Coronary artery (tissue), 2 donors: ENCODE results near the gene TMEM237.
A peak's percentile ranks its signal among the peaks of the same experiment; 100 is the strongest.

Experiments
- DNase-seq: peaks from one replicate; pipeline ENCODE4 v3.0.0-alpha.2; 2017; ENCODE audit warnings: low spot score
- H3K27ac ChIP-seq, 2 donors: fragments of 200-600 bp; sonication (generic); one replicate each; pipeline ENCODE4 v1.5.1; 2016 to 2019
- H3K4me3 ChIP-seq: fragments of 200-600 bp; sonication (generic); 2 replicates; pipeline ENCODE4 v1.5.1; 2016; ENCODE audit warnings: mild to moderate bottlenecking, moderate library complexity
- CTCF ChIP-seq: fragments of 200-600 bp; sonication (generic); IDR thresholded peaks from one replicate; pipeline ENCODE4 v1.5.1; 2019; ENCODE audit warnings: antibody characterized with exemption

TMEM237 gene

GRCh38 chr2:201660293-201660895, 17.1 kb upstream of the TMEM237 start:
- DNase-seq, result no peak
- TF ChIP-seq CTCF, result no peak
- Histone ChIP-seq H3K27ac (no peak overlapping the region), H3K4me3 (no peak overlapping the region)

- H3K27ac ChIP-seq, result no peak overlapping the region
- TF ChIP-seq CTCF, result no peak
- DNase-seq, result no peak
- H3K4me3 ChIP-seq, result no peak overlapping the region
Measured at GRCh38 chr2:201656740-201657139, 13.4 kb upstream of the TMEM237 start.

- no peak overlapping the region for H3K4me3 ChIP-seq
- no peak for TF ChIP-seq CTCF
- no peak for DNase-seq
- no peak overlapping the region for H3K27ac ChIP-seq
Measured at GRCh38 chr2:201656102-201656501, 12.8 kb upstream of the TMEM237 start.

GRCh38 chr2:201654616-201655384, 11.5 kb upstream of the TMEM237 start:
- no peak overlapping the region for H3K4me3 ChIP-seq
- peak overlapping the region in 1 of 2 donors; percentile 40 for H3K27ac ChIP-seq
- TF ChIP-seq CTCF, result no peak
- no peak for DNase-seq

GRCh38 chr2:201653221-201653620, 9.9 kb upstream of the TMEM237 start:
- no peak for DNase-seq
- Histone ChIP-seq H3K4me3 (no peak overlapping the region), H3K27ac (peak overlapping the region in 1 of 2 donors; percentile 71)
- TF ChIP-seq CTCF, result no peak

- H3K27ac ChIP-seq, result no peak overlapping the region
- DNase-seq, result no peak
- TF ChIP-seq CTCF, result no peak
- no peak overlapping the region for H3K4me3 ChIP-seq
Measured at GRCh38 chr2:201649442-201649841, 6.1 kb upstream of the TMEM237 start.

GRCh38 chr2:201647431-201647830, 4.1 kb upstream of the TMEM237 start:
- TF ChIP-seq CTCF, result no peak
- no peak overlapping the region for H3K27ac ChIP-seq
- DNase-seq, result no peak
- H3K4me3 ChIP-seq, result no peak overlapping the region
